GM08714 (cell line): ENCODE data around the gene RTN4RL1.
A peak's percentile ranks its signal among the peaks of the same experiment; 100 is the strongest.

Experiments
- H3K4me3 ChIP-seq: fragments of 200-500 bp; sonication (Bioruptor generic); 2 replicates; pipeline ENCODE4 v1.5.1; 2014; ENCODE audit warnings: mild to moderate bottlenecking, low read length, inconsistent platforms
- ZNF274 ChIP-seq: IDR thresholded peaks from 2 replicates; pipeline ENCODE4 v1.6.1; 2012; ENCODE audit warnings: mild to moderate bottlenecking, low read depth, low read length

The RTN4RL1 gene

GRCh38 chr17:2063261-2064146 is 38.4 kb upstream of the RTN4RL1 start:
- no peak overlapping the region for H3K4me3 ChIP-seq
- TF ChIP-seq ZNF274 = no peak

GRCh38 chr17:2062571-2063183 is 37.5 kb upstream of the RTN4RL1 start:
- H3K4me3 ChIP-seq = no peak overlapping the region
- TF ChIP-seq ZNF274 = no peak

- H3K4me3 ChIP-seq = no peak overlapping the region
- no peak for TF ChIP-seq ZNF274
Measured at GRCh38 chr17:2061441-2061958, 36.4 kb upstream of the RTN4RL1 start.

DNA sequence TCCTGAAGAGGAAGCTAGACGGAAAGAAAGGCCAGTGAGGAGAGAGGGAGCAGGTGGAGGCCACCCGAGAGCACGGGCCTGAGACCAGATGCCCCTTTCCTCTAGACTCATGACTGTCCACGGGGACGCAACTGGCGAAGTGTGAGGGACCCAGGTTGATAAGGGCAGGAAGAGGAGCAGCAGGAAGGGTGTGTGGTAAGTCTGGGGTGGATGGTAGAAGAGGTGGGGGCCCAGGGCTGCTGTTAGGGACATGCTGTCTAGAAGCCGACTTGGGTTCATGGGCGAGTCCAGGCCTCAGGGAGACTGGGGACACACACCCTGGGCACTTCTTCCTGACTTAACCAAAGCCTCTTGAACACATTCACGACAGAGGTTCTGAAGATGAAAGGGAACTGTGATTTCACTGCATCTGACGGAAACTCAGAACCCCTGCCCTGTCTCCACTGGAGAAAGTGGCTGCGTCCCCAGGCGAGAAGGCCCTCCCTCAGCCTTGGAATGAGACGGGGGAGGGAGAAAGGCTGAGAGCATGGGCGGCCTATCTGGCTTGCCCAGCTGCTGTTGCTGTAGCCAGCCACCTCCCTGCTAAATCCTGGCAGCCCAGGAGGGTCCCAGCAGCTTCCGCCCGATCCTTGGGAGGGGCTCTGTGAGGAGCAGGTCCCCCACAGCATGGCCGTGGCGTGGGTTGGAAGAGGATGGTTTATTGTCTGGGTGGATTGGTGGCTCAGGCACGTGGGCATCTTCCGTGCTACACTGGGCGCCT is 35.7 kb upstream of the RTN4RL1 start:
- no peak for TF ChIP-seq ZNF274
- H3K4me3 ChIP-seq = no peak overlapping the region

- no peak overlapping the region for H3K4me3 ChIP-seq
- TF ChIP-seq ZNF274 = no peak
Measured at GRCh38 chr17:2060385-2060658, 35.2 kb upstream of the RTN4RL1 start.

DNA sequence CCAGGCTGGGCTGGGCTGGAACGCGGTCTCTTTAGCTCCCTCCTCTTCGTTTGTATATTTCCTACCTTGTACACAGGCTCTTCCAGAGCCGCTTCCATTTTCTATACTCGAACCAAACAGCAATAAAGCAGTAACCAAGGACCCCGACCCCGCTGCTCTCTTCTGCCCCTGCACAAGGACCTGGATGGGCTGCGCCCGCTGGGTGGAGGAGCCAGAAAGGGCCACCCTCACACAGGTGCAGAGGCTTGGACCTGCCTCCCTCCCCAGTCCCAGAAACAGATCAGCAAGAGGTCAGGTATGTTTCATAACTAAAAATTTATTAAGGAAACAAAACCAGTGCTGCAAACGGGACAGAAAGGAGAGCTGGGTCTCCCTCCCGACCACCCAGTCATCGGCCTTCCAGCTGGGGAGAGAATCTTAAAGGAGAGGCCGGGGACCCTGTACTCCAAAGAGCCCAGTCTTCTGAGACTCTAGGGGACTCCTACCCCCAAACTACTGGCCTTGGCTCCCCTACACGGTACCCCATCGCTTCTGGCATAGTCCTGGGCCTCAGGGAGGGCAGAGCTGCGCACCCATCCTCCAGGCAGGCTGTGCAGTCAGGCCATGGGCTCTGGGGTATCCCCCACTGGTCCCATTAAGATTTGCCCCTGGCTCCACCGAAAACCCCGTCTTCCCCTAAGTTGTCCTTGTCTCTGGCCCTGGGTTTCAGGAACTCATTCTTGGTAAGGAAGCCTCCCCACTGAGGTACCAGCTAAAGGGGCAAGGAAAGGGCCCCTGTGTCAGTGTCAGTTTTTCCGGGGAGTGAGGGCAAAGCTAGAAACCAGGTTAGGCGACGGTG is 34.6 kb upstream of the RTN4RL1 start:
- TF ChIP-seq ZNF274 = no peak
- peak overlapping the region; percentile 7; the same call in 1 of the 2 replicates for H3K4me3 ChIP-seq

- peak overlapping the region; percentile 20; the same call in 1 of the 2 replicates for H3K4me3 ChIP-seq
- TF ChIP-seq ZNF274 = no peak
Measured at GRCh38 chr17:2058586-2059546, 33.7 kb upstream of the RTN4RL1 start.

DNA sequence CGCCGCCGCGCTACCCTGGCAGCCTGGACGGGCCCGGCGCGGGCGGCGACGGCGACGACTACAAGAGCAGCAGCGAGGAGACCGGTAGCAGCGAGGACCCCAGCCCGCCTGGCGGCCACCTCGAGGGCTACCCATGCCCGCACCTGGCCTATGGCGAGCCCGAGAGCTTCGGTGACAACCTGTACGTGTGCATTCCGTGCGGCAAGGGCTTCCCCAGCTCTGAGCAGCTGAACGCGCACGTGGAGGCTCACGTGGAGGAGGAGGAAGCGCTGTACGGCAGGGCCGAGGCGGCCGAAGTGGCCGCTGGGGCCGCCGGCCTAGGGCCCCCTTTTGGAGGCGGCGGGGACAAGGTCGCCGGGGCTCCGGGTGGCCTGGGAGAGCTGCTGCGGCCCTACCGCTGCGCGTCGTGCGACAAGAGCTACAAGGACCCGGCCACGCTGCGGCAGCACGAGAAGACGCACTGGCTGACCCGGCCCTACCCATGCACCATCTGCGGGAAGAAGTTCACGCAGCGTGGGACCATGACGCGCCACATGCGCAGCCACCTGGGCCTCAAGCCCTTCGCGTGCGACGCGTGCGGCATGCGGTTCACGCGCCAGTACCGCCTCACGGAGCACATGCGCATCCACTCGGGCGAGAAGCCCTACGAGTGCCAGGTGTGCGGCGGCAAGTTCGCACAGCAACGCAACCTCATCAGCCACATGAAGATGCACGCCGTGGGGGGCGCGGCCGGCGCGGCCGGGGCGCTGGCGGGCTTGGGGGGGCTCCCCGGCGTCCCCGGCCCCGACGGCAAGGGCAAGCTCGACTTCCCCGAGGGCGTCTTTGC is 32.8 kb upstream of the RTN4RL1 start:
- TF ChIP-seq ZNF274 = no peak
- peak overlapping the region; percentile 80; the same call in 1 of the 2 replicates for H3K4me3 ChIP-seq

- peak overlapping the region; percentile 80; the same call in 1 of the 2 replicates for H3K4me3 ChIP-seq
- no peak for TF ChIP-seq ZNF274
Measured at GRCh38 chr17:2057175-2057759, 32.1 kb upstream of the RTN4RL1 start.

DNA sequence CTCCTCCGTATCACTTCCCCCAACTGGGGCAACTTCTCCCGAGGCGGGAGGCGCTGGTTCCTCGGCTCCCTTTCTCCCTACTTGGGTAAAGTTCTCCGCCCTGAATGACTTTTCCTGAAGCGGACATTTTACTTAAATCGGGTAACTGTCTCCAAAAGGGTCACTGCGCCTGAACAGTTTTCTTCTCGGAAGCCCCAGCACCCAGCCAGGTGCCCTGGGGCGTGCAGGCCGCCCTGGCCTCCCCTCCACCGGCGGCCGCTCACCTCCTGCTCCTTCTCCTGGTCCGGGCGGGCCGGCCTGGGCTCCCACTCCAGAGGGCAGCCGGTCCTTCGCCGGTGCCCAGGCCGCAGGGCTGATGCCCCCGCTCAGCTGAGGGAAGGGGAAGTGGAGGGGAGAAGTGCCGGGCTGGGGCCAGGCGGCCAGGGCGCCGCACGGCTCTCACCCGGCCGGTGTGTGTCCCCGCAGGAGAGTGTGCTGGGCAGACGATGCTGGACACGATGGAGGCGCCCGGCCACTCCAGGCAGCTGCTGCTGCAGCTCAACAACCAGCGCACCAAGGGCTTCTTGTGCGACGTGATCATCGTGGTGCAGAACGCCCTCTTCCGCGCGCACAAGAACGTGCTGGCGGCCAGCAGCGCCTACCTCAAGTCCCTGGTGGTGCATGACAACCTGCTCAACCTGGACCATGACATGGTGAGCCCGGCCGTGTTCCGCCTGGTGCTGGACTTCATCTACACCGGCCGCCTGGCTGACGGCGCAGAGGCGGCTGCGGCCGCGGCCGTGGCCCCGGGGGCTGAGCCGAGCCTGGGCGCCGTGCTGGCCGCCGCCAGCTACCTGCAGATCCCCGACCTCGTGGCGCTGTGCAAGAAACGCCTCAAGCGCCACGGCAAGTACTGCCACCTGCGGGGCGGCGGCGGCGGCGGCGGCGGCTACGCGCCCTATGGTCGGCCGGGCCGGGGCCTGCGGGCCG is 31.4 kb upstream of the RTN4RL1 start:
- no peak for TF ChIP-seq ZNF274
- H3K4me3 ChIP-seq = peak overlapping the region; percentile 80
